ENCODE data around the gene SIRT4. TPM values are rescaled to one million over a fixed set of nuclear protein-coding genes. Genes with fewer than 3 reads are reported as not detected.

SIRT4 gene
- total and polyA plus RNA-seq, 2 of the 13 experiments (the other 11 are each of a cell fraction or from before 2014, with no cell fraction given): 3.4 to 5.8 TPM

- Histone ChIP-seq H3K36me3 (replicated peaks in 1 of 2; ENCODE audit: control insufficient read depth in 1 of 2, insufficient read depth in 2 of 2, low read length in 2 of 2) (no peaks in the 10 kb centered on the region), H3K9me3 (ENCODE audit: low read length) (no peaks in the 10 kb centered on the region), H3K27ac (ENCODE audit: extremely low read length, insufficient read depth, low read length) (no peak overlapping the region), H3K79me2 (ENCODE audit: insufficient read depth, low read length) (no peaks in the 10 kb centered on the region), H2AFZ (ENCODE audit: low read length) (no peak overlapping the region), H3K4me3 (replicated peaks in 1 of 3; ENCODE audit: insufficient read depth in 1 of 3, low read depth in 2 of 3, low read length in 3 of 3) (no peak overlapping the region), H3K27me3 (ENCODE audit: control insufficient read depth in 1 of 2, insufficient read depth in 2 of 2, low read length in 2 of 2) (no peaks in the 10 kb centered on the region), H3K4me2 (ENCODE audit: low read depth, low read length) (no peak overlapping the region), H4K20me1 (ENCODE audit: insufficient read depth, low read length) (no peaks in the 10 kb centered on the region), H3K9ac (ENCODE audit: insufficient read depth, low read depth, low read length) (no peak overlapping the region), H3K4me1 (ENCODE audit: insufficient read depth, low read length) (no peaks in the 10 kb centered on the region)
- TF ChIP-seq ZNF792 (CRISPR knock-in tag; IDR thresholded peaks at IDR 0.05) (no peak), ZNF850 (CRISPR knock-in tag; conservative IDR thresholded peaks at IDR 0.05) (no peak), ZBTB26 (CRISPR knock-in tag; IDR thresholded peaks at IDR 0.05; ENCODE audit: borderline replicate concordance) (no peak), NR2F6 (IDR thresholded peaks at IDR 0.05) (no peak), NR2F6 (CRISPR knock-in tag; IDR thresholded peaks at IDR 0.05) (no peak), ZEB1 (IDR thresholded peaks at IDR 0.05; ENCODE audit: insufficient replicate concordance, low read depth) (no peak), ZNF512 (CRISPR knock-in tag; IDR thresholded peaks at IDR 0.05) (no peak), CSRNP1 (CRISPR knock-in tag; IDR thresholded peaks at IDR 0.05) (no peak), ATM (IDR thresholded peaks at IDR 0.05; ENCODE audit: borderline replicate concordance) (no peak)
- DNase-seq (ENCODE audit: low spot score) (no peak), ATAC-seq (no peak; the same call in 2 of the 3 replicates), FAIRE-seq (no peak)
- in situ Hi-C loops (cut with HindIII; ENCODE audit: extremely low pct_ligation_motif_present, low pct_unique_long_range_greater_than_20kb) (no loop called here), intact Hi-C loops (cut with micrococcal nuclease; ENCODE audit: unreplicated experiment) (no loop called here)
- ChIA-PET POLR2A (no interaction called here), CTCF (ENCODE audit: low intra/inter-chr PET ratio, low total read pairs) (no interaction called here)
- no TSS peak for BruUV-seq (replicated peaks)
- 64% methylated on average over 16 of the region's 19 CpGs for WGBS (ENCODE audit: low lambda C conversion rate)
Measured at GRCh38 chr12:120350576-120351350, 48.6 kb downstream of the SIRT4 start.

All from HepG2 (cell line).